AG08395 (cell line): ENCODE data around the gene NACC2.

Experiments
- DNase-seq: peaks from one replicate; pipeline ENCODE4 v3.0.0; 2012; ENCODE audit warnings: mixed read lengths, low spot score

The NACC2 gene

GRCh38 chr9:136056546-136057235 is 38.4 kb downstream of the NACC2 start:
- no peak for DNase-seq

GRCh38 chr9:136055715-136056545 is 39.2 kb downstream of the NACC2 start:
- DNase-seq = no peak

GRCh38 chr9:136054798-136055714 is 40.0 kb downstream of the NACC2 start:
- DNase-seq = no peak

- no peak for DNase-seq
Observed at GRCh38 chr9:136054146-136054545, 40.9 kb downstream of the NACC2 start.

GRCh38 chr9:136053757-136054142 is 41.3 kb downstream of the NACC2 start:
- no peak for DNase-seq

- peak; percentile 12 for DNase-seq
Observed at GRCh38 chr9:136052991-136053756, 41.9 kb downstream of the NACC2 start.

- peak; percentile 61 for DNase-seq
Observed at GRCh38 chr9:136052472-136052880, 42.6 kb downstream of the NACC2 start.

GRCh38 chr9:136051837-136052471 is 43.1 kb downstream of the NACC2 start:
- peak; percentile 89 for DNase-seq

GRCh38 chr9:136051453-136051836 is 43.6 kb downstream of the NACC2 start:
- peak; percentile 18 for DNase-seq

- no peak for DNase-seq
Observed at GRCh38 chr9:136050701-136051452, 44.2 kb downstream of the NACC2 start.

- DNase-seq = no peak
Observed at GRCh38 chr9:136050266-136050700, 44.8 kb downstream of the NACC2 start.

GRCh38 chr9:136049491-136050265 is 45.4 kb downstream of the NACC2 start:
- no peak for DNase-seq

GRCh38 chr9:136048560-136049411 is 46.3 kb downstream of the NACC2 start:
- DNase-seq = no peak

- DNase-seq = no peak
Observed at GRCh38 chr9:136047775-136048559, 47.1 kb downstream of the NACC2 start.

GRCh38 chr9:136047076-136047774 is 47.9 kb downstream of the NACC2 start:
- no peak for DNase-seq

GRCh38 chr9:136046554-136046920 is 48.6 kb downstream of the NACC2 start:
- no peak for DNase-seq
